Skin epidermis (tissue), 12 donors: ENCODE data around the gene SEMA6D.

ENCODE experiments used
- H3K27ac ChIP-seq, 21 experiments: fragments of 200-600 bp; sonication (generic) in 11 of 21; one replicate each; pipeline ENCODE4 v1.5.0; 2020; ENCODE audit warnings: mild to moderate bottlenecking in 3 of 21, inconsistent platforms in 2 of 21, moderate library complexity in 2 of 21
- H3K4me3 ChIP-seq, 7 experiments: fragments of 200-600 bp; sonication (generic) in 2 of 7; one replicate each; pipeline ENCODE4 v1.5.0; 2020; ENCODE audit warnings: inconsistent platforms in 2 of 7, mild to moderate bottlenecking in 2 of 7, moderate library complexity in 1 of 7

The SEMA6D gene

DNA sequence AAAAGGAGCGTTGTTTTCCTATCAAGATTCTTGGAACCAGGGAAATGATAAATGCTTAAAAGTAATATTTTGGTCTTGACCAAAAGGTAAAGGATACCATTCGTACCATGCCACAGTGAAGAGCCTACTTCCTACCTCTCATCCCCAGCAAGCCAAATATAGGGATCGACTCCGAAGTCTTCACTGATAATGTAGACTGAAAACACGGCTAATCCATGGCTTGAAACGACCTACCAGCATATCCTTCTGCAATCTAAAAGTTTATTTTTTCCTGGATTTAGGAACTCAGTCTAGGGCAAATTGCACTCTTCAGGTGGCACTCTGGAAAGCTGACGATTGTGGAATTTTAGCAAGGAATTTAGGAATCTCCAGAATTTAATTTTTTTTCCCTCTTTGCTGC, 1.9 kb upstream of the SEMA6D start:
- H3K4me3 ChIP-seq = no peak overlapping the region
- no peak overlapping the region for H3K27ac ChIP-seq

DNA sequence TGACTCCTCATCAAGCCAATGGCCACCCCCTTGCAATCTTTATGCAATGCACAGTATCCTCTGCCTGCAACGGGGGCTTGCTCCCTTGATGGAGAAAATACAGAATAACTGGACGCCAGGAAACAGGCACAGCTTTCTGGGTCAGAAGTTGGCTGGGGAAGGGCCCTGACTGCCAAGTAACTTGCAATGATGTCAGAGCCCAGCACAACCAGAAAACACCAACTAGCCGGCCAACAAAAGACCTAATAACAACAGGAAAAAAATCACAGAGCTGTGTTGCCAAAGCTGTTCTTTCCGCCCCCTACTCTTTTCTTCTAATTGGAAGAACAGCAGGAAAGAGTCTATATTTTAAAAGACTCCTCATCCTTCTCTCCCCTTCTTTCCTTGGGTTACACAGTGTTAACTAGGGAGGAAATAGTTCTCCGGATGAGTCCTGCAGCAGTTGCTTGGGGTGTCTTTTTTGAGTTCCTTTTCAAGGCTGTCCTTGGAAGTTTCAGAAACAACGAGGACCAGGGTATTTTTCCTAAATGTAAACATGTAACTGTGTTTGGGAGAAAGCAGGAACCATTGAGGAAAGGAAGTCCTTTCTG, 1.4 kb upstream of the SEMA6D start:
- Histone ChIP-seq H3K4me3 (no peak overlapping the region), H3K27ac (peak overlapping the region in 2 of 21 experiments; percentile 11 to 52)

DNA sequence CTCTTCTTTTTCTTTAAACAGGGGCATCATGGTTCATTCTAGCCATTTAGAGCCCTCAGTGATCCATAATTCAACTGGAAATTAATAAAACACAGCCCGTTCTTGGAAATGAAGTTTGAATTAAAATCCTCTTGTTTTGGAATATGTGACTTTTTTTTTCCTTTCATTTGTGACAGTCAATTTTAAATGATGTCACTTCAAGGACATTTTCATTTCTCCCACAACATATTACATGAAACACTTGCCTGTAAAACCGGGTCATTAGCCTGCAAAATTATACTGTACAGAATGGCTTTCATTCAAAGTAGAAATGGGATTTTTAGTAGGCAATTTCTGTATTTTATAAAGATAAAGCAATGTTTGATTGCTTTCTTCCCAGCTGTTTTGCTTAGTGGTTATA, 789 bp upstream of the SEMA6D start:
- Histone ChIP-seq H3K27ac (peak overlapping the region in 2 of 21 experiments; percentile 52 to 64), H3K4me3 (peak overlapping the region in 4 of 7 experiments; percentile 41 to 60 (median 50))

DNA sequence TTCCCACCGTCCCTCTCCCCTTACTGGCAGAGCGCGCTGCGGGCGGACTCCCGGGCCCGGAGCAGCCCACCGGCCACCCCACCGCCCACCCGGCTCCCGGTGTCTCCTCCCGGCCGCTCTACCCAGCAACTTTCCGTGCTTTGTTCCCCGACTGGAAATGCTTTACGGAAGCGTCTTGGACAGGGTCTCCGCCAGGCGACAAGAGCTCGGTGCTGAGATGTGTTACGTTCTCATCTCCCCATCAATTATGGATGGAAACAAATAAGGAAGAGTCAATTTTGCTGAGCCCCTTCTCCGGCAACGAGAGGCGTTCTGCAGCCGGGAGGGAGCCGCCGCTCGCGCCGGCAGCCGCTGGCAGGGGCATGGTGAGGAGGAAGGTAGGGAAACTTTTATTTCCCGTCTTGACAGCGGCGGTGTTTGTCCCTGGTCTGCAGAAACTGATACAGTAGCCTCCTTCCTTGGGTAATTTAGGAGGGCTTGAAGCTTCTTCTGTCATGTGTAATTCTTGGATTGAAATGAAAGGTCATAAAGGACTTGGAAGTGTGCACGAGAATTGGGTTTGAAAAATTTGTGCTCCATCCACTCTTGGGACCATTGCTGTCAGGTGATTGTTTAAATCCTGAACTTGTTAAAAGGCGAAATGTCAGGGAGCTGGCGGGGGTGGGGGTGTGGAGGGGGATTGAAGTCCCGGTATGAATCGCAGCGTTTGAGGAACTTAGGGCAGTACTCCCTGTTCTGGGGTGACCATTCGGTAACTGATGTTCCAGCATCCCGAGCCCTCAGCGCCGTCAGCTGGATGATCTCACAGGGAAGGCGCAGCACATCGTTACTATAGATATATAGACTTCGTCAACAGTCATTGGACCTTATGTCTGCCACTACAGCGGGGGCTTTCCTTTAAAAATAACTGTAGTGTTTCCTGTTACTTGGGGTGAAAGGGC, 1.5 kb downstream of the SEMA6D start:
- Histone ChIP-seq H3K4me3 (peak overlapping the region; percentile 41 to 60 (median 46)), H3K27ac (peak overlapping the region in 17 of 21 experiments; percentile 5 to 72 (median 39))

DNA sequence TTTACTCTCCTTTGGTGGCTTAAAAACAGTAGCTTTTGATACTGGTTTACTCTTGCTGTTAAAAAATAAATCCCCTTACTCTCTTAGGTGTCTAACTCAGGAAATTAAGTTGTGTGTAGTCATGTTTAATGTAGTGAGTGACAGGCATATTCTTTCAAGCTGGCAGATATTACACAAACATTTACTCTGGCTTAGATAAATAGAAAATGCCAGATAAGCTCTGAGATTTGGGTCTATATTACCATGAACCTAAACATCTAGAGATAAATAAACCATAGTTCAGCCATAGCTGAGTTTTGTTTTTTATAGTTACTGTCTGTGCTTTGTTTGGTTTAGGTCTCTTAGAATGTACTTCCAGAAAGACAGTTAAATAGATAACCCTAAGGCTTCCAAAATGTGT, 2.4 kb downstream of the SEMA6D start:
- Histone ChIP-seq H3K4me3 (no peak overlapping the region), H3K27ac (no peak overlapping the region)

DNA sequence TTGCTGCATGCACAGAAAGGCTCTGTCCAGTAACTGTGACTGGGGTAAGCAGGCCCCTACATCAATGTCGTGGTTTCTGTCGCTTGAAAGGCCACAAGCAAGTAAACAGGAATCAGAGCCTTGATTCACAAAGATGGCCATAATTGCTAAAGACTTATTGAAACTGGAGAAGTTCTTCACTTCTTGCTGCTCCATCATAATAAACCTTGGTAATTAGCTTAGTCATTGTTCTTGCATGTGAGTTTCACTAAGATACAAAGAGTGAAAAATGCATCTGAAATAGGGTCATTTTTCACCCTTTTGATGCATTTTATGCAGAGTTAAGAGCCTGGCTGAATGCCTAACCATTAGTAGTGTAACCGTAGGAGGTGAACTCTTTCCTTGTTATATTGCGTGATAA, 3.2 kb downstream of the SEMA6D start:
- H3K27ac ChIP-seq = no peak overlapping the region
- H3K4me3 ChIP-seq = no peak overlapping the region

DNA sequence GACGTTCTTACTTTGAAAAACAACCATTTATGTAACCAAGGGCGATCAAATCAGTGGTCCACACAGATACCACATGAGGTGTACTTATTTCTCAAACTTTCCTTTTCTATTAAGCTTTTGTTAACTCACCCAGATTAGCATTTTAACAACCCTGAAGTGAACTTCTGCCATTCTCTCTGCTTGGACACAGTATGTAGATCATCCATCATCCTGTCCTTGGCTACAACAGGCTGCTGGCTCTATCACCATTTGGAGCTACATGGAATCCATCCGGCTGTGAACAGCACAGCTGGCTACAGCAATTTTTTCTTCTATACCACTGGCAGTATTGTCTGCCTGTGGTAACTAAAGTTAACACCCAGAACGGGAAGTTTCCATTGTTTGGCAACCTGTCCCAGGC, 4.4 kb downstream of the SEMA6D start:
- Histone ChIP-seq H3K4me3 (no peak overlapping the region), H3K27ac (no peak overlapping the region)

DNA sequence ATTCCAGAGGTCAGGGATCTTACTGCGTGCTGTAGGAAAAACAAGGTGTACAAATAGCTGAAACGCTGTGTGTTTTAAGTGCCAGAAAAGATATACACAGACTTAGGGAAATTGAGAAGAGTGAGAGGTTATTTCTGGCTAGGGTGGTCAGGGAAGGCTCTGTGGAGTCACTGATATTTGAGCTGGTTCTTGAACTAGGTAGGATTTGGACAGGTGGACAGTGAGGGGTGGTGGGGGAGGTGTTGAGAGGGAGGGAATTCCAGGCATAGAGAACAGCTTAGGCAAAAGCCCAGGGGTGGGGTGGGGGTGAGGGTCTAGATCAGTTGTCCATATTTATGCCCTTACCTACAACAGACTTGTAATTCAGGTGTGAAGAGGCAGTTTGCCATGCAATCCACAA, 7.0 kb downstream of the SEMA6D start:
- no peak overlapping the region for H3K4me3 ChIP-seq
- H3K27ac ChIP-seq = no peak overlapping the region

DNA sequence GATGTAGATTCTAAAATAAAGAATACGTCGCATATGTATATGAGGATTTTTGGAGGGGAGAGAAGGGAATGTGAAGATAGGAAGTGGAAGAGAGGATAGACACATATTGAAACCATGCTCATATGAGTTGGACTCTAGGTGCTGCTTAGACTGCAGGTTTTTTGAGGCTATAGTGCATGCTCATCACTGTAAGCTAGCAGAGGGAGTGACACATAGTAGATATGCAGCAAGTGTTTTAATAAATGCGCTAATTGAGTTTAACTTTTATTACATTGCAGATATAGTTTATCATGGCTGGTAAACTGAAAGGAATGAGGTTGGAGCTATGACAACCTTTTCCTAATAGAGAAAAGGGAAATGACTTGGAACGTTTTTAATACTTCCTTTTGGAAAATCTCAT, 7.7 kb downstream of the SEMA6D start:
- H3K27ac ChIP-seq = no peak overlapping the region
- H3K4me3 ChIP-seq = no peak overlapping the region

DNA sequence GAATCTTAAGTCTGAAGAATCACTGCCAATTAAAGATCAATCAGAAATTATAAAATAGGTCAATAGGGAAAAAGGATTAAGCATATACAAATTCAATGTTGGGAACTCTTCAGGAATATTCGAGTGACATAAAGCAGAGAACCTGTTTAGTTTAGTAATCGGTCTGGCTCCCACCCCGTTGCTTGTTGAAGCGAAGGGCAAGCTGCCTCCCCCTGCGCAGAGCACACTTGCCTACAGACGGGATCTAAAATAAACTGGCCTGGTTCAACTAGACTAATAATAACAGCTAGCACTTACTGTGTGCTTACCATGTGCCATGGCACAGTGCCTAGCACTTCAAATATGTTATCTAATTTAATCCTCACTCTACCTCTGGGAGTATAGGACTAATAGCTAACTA, 8.6 kb downstream of the SEMA6D start:
- Histone ChIP-seq H3K27ac (no peak overlapping the region), H3K4me3 (no peak overlapping the region)

DNA sequence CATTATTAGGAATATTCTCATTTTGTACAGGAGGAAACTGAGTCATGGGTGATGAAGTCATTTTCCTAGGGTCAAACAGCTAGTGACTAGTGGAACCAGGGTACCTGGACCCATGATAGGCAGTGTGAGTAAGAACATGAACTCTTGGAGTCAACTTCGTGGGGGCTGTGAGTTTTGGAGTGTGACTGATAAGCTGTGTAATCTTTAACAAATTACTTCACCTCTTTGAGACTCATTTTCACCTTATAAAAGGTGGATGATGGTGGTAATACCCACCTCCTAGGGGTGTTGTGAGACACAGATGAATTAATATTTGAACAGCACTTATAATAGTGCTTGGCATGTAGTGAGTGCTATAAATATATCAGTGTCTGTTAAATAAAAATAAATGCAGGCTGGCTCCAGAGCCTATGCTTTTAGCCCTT, 9.1 kb downstream of the SEMA6D start:
- Histone ChIP-seq H3K27ac (no peak overlapping the region), H3K4me3 (no peak overlapping the region)

DNA sequence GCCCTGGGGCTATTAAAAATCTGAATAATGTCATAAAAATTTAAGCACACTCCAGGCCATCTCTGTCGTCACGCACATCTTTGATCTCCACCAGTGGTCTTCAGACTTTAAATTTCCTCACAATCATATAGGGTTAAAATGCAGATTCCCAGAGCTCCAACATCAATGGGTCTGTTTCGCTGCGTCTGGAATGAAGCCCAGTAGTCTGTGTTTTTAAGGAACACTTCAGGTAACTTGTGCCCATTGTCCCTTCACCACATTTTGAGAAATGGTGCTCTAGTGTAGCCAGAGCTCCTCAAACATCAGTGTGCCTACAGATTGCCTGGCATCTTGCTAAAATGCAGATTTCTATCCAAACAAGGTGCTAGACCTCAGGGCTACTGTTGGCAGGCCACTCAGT, 9.8 kb downstream of the SEMA6D start:
- Histone ChIP-seq H3K27ac (no peak overlapping the region), H3K4me3 (no peak overlapping the region)

DNA sequence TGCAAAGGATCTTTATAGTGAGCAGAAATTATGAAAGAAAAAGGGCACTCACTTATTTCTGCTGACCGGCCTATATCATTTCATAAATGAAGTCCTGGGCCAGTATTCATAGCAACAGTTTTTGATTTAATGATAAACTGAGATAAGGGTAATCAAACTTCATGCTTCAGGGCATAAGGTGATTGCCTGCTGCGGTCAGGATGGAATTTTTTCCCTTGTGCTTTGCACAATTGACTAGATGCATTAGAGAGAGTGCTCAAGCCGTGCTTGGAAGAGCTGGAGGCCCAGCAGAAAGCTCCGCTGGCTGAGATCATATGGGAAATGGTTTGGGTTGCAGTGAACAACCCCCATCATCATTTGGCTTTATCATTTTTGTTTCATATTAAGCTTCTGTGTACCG, 10.4 kb downstream of the SEMA6D start:
- no peak overlapping the region for H3K4me3 ChIP-seq
- no peak overlapping the region for H3K27ac ChIP-seq

DNA sequence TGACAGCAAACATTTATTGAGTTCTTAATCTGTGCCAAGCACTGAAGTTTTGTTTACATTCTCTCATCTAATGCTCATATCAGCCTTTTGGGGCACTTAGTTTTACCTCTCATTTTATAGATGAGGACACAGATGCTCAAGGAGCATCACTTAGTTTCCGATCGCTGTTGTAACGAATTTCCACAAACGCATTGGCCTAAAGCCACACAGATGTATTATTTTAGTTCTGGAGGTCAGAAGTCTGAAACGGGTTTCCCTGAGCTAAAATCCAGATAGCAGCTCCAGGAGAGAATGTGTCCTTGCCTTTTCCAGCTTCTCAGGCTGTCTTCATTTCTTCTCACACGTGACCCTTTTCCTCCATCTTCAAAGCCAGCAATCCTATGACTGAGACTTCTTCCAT, 11.1 kb downstream of the SEMA6D start:
- no peak overlapping the region for H3K4me3 ChIP-seq
- no peak overlapping the region for H3K27ac ChIP-seq

DNA sequence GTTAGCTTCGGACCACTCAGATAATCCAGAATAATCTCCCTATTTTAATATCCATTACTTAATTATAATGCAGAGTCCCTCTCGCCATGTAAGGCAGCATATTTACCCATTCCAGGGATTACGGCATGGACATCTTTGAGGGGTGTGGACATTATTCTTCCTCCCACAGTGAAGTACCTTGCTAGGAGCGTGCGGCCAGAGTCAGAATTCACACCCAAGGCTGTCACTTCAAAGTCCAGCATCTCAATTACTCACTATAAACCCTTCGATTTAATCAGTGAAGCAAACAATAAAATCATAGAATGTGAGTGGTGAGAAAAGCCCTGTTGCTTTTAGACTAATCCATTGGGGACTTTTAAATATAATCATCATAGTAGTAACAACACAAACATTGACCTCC, 11.6 kb downstream of the SEMA6D start:
- Histone ChIP-seq H3K27ac (no peak overlapping the region), H3K4me3 (no peak overlapping the region)

DNA sequence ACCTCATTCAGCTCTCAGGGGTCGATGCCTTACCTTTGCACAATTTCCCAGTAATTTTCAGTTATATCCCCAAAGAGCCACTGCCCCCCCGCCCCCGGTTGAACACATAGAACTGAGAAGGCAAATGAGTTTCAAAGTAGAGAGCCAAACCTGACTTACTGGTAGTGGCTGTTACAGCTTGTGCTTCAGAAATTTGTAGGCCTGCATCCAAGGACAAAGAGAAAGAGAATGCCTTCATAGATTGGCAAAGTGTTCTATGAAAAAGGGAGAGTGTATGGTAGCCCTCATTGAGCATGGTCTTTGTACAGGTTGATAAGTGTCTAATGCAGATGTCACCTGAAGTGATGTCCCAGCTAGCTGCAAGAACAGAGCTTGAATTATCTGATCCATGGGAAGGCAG, 13.9 kb downstream of the SEMA6D start:
- Histone ChIP-seq H3K4me3 (no peak overlapping the region), H3K27ac (no peak overlapping the region)

DNA sequence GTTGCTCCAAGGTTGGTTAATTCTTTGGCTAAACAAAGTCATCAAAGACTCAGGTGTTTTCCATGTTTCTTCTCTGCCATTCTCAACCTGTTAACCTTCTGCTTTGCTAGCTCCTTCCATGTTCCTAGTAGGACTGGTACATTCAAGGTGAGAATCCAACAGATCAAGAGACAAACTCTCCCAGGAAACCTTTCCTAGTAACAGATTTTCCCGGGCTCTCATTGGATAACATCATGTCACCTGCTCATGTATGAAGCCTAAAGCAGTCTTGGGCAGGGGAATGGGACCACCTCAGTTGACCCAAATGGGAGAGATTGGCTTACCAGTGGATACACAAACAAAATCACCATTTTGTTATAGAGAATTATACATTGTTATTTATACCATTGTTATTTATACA, 14.9 kb downstream of the SEMA6D start:
- Histone ChIP-seq H3K27ac (no peak overlapping the region), H3K4me3 (no peak overlapping the region)

DNA sequence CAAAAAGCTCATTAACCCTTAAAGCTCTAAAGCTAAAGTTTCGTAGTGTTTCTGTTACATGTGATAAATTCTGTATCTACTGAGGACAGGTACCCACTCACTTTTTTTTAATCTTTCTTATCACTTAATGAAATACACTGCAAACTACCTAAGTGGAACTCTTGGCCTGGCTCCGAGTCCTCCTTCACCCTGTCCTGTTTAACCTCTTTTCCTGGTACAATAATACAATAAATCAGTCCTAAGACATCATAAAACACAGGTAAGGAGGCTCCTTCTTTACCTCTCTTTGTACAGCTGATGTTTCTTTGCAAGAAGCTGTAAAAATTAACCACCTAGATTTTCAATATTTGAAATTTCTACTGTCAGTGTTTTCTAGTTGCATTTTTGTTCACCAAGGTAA, 15.8 kb downstream of the SEMA6D start:
- no peak overlapping the region for H3K27ac ChIP-seq

DNA sequence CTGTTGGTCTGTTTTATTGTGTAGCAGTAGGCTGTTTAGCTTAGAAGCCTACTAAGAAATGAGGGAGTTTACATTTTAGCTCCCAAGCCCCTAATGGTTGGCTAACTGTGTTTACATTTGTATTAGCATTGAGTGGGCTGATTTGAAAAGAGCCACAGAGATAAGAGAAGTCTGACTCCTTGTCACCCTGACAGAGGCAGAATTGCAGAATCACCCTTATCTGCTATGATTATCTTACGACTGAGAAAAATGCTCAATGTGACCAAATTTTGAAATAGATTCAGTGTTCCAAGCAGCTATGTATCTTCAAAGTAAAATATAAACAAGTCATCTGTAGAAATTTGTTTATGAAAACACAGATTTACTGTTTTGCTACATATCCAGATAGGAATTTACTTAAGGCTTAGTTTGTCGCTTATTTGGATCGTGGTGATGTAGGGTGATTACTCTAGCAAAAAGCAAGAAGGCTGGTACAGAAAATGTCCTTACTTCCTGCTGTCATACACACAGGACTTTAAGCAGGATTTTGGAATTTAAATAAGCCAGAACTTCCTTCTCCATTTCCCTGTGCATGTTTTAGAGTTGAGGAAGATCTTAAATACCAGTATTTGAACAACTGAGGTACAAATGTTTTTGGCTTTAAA, 19.0 kb downstream of the SEMA6D start:
- Histone ChIP-seq H3K4me3 (no peak overlapping the region), H3K27ac (no peak overlapping the region)

More for the DNA sequence above, 15.8 kb downstream of the SEMA6D start:
- H3K4me3 ChIP-seq = no peak overlapping the region

DNA sequence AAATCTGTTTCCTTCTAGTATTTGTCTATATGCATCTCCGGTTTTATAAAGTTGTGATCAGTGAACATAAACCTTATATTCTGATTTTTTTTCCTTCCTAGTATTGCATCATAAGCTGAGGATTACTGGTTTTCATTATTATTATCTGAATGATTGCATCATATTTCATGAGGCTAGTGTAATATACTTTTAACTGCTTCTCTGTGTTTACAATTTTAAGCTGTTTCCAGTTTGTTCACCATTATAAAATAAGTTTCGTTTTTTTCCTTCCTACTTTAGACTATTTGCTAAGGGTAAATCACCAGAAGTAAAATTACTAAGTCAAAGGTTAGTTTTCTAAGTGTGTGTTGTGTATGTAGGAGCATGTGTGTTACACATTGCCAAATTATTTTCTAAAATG, 20.2 kb downstream of the SEMA6D start:
- H3K27ac ChIP-seq = no peak overlapping the region
- no peak overlapping the region for H3K4me3 ChIP-seq
